ENCODE data around the gene VAT1L.

DNA sequence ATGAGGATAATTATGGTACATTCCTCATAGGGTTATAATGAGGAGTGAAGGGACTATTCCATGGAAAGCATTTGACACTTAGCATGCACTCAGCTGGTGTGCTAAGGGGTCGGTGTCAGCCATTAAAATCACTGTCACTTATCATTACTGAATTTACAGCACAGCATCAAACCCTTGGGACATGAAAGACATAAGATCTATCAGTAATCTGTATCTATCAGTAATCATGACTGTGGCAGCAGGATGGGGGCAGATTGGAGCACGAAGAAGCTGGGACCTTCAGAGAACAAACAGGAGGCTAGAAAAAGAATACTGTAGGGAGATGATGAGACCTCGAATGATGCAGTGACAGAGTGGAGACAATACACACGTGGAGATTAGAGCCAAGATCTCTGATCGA, 160.5 kb downstream of the VAT1L start:
- TF ChIP-seq, protein P1, sequence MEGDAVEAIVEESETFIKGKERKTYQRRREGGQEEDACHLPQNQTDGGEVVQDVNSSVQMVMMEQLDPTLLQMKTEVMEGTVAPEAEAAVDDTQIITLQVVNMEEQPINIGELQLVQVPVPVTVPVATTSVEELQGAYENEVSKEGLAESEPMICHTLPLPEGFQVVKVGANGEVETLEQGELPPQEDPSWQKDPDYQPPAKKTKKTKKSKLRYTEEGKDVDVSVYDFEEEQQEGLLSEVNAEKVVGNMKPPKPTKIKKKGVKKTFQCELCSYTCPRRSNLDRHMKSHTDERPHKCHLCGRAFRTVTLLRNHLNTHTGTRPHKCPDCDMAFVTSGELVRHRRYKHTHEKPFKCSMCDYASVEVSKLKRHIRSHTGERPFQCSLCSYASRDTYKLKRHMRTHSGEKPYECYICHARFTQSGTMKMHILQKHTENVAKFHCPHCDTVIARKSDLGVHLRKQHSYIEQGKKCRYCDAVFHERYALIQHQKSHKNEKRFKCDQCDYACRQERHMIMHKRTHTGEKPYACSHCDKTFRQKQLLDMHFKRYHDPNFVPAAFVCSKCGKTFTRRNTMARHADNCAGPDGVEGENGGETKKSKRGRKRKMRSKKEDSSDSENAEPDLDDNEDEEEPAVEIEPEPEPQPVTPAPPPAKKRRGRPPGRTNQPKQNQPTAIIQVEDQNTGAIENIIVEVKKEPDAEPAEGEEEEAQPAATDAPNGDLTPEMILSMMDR (IDR thresholded peaks at IDR 0.05) = no peak
- no peak for TF ChIP-seq ZFX (IDR thresholded peaks at IDR 0.05; ENCODE audit: borderline replicate concordance)

Measured in 22Rv1 (cell line).